K562 (cell line): ENCODE results near the gene MAP2K6. TPM values are rescaled to one million over a fixed set of nuclear protein-coding genes. Genes with fewer than 3 reads are reported as not detected.

Experiments
- ATAC-seq: fragments of 200-7000 bp; cut with Tn5 transposase; 3 replicates; pipeline ENCODE4 v1.9.1; 2020; ENCODE audit warnings: moderate library complexity
- BruUV-seq: library from RNA; stranded (reverse); fragments of 400-500 nt; replicated peaks from 2 replicates; lab custom pipeline; 2021; lab: Mats Ljungman, UMichigan
- CTCF ChIA-PET: fragments of 300-600 bp; formaldehyde crosslinking; extraction: SDS; loops from one replicate; lab custom pipeline; 2021; ENCODE audit warnings: low intra/inter-chr PET ratio; lab: Yijun Ruan, JAX
- POLR2A ChIA-PET: fragments of 300-600, 350-650 bp; sonication (Branson Sonifier 250); formaldehyde crosslinking; extraction: SDS; loops from one replicate; lab custom pipeline; 2021; ENCODE audit warnings: antibody characterized with exemption, inconsistent platforms; lab: Yijun Ruan, JAX
- DNase-seq, 4 experiments: peaks; one replicate each; pipeline versions ENCODE4 v3.0.0 to v3.0.0-alpha.2; 2011 to 2018; ENCODE audit warnings: low spot score in 3 of 4, mixed read lengths in 3 of 4; ENCODE audit errors: extremely low read depth in 1 of 4
- FAIRE-seq: peaks from 2 replicates; lab custom pipeline; 2011; peaks lifted over from hg19 to GRCh38; lab: Jason Lieb, UNC
- H2AFZ ChIP-seq: 2 replicates; pipeline ENCODE4 v1.6.0; 2011; ENCODE audit warnings: low read depth, low read length, control low read depth, inconsistent platforms
- H3K27ac ChIP-seq: fragments of 200-600 bp; 3 replicates; pipeline ENCODE4 v1.8.0; 2011; ENCODE audit warnings: low read depth, mild to moderate bottlenecking, control low read depth, inconsistent platforms, low read length, moderate library complexity, mixed read lengths; ENCODE audit errors: extremely low read depth
- H3K27me3 ChIP-seq, 2 experiments: fragments of 300-600 bp in 1 of 2; 2 replicates in 1 of 2; 3 replicates in 1 of 2; pipeline versions ENCODE4 v1.6.0 to v1.8.0; 2011; ENCODE audit warnings: inconsistent platforms in 2 of 2, low read length in 2 of 2, mild to moderate bottlenecking in 1 of 2, mixed read lengths in 1 of 2, moderate library complexity in 1 of 2; ENCODE audit not compliant: control insufficient read depth in 2 of 2, insufficient read depth in 2 of 2
- H3K36me3 ChIP-seq: fragments of 300-600 bp; 3 replicates; pipeline ENCODE4 v1.8.0; 2011; ENCODE audit warnings: mild to moderate bottlenecking, low read length, inconsistent platforms; ENCODE audit not compliant: control insufficient read depth, insufficient read depth
- H3K4me1 ChIP-seq, 2 experiments: fragments of 200-600 bp in 1 of 2; replicated peaks in 1 of 2; 2 replicates in 1 of 2; 3 replicates in 1 of 2; pipeline versions ENCODE4 v1.5.1 to v1.8.0; 2011; ENCODE audit warnings: inconsistent platforms in 2 of 2, low read length in 2 of 2, mild to moderate bottlenecking in 1 of 2, mixed read lengths in 1 of 2, moderate library complexity in 1 of 2; ENCODE audit not compliant: control insufficient read depth in 2 of 2, insufficient read depth in 2 of 2
- H3K4me2 ChIP-seq: 2 replicates; pipeline ENCODE4 v1.6.1; 2011; ENCODE audit warnings: low read length, control low read depth, inconsistent platforms, mixed read lengths; ENCODE audit not compliant: insufficient read depth
- H3K4me3 ChIP-seq: fragments of 200-600 bp; sonication (generic), shearing (Covaris generic); 2 replicates; pipeline ENCODE4 v1.5.1; 2016; ENCODE audit warnings: control low read depth, inconsistent platforms
- H3K79me2 ChIP-seq: fragments of 200-600 bp; 3 replicates; pipeline ENCODE4 v1.8.0; 2011; ENCODE audit warnings: low read length, inconsistent platforms; ENCODE audit not compliant: control insufficient read depth, insufficient read depth
- H3K9ac ChIP-seq, 2 experiments: 2 replicates each; pipeline versions ENCODE4 v1.6.0 to v1.6.1; 2011; ENCODE audit warnings: low read depth in 2 of 2, low read length in 2 of 2, control low read depth in 1 of 2, inconsistent platforms in 1 of 2, mild to moderate bottlenecking in 1 of 2, mixed read lengths in 1 of 2; ENCODE audit not compliant: insufficient read depth in 1 of 2
- H3K9me1 ChIP-seq: one replicate; pipeline ENCODE4 v1.6.0; 2011; ENCODE audit warnings: inconsistent platforms, mild to moderate bottlenecking, low read length, moderate library complexity; ENCODE audit not compliant: control insufficient read depth, insufficient read depth
- H3K9me3 ChIP-seq: replicated peaks from 2 replicates; pipeline ENCODE4 v1.5.1; 2011; ENCODE audit warnings: low read depth, low read length, inconsistent platforms; ENCODE audit not compliant: control insufficient read depth, insufficient read depth
- H4K20me1 ChIP-seq: replicated peaks from 2 replicates; pipeline ENCODE4 v1.6.1; 2011; ENCODE audit warnings: low read length, inconsistent platforms, mixed read lengths; ENCODE audit not compliant: control insufficient read depth, insufficient read depth
- ADNP ChIP-seq: fragments of 200-800 bp; sonication (Bioruptor generic); IDR thresholded peaks from 2 replicates; pipeline ENCODE4 v1.6.1; 2016; ENCODE audit warnings: missing genetic modification characterization, missing compliant biosample characterization
- CREBBP ChIP-seq: IDR thresholded peaks from one replicate; pipeline ENCODE4 v1.6.1; 2012; ENCODE audit warnings: low read depth, mild to moderate bottlenecking, control low read depth, inconsistent platforms, low read length
- E2F3 ChIP-seq: fragments of 250-450 bp; sonication (Bioruptor Pico); IDR thresholded peaks from 2 replicates; pipeline ENCODE4 v1.4.0; 2020; ENCODE audit warnings: mild to moderate bottlenecking
- HNRNPH1 ChIP-seq: fragments of 200-400 bp; formaldehyde crosslinking; optimal IDR thresholded peaks from 2 replicates; pipeline ENCODE3; 2017; ENCODE audit warnings: low read depth, mild to moderate bottlenecking, low read length, moderate library complexity
- MAFG ChIP-seq: fragments of 450-650 bp; conservative IDR thresholded peaks from 2 replicates; pipeline ENCODE4 v1.6.1; 2016; ENCODE audit warnings: missing genetic modification characterization, missing compliant biosample characterization
- MCM3 ChIP-seq: fragments of 450-650 bp; IDR thresholded peaks from 2 replicates; pipeline ENCODE4 v1.6.1; 2016
- MEF2A ChIP-seq: IDR thresholded peaks from 2 replicates; pipeline ENCODE4 v1.6.1; 2011; ENCODE audit warnings: low read depth, mild to moderate bottlenecking, low read length, moderate library complexity; ENCODE audit not compliant: control insufficient read depth
- MTA2 ChIP-seq: fragments of 450-650 bp; IDR thresholded peaks from 2 replicates; pipeline ENCODE4 v1.6.1; 2016; ENCODE audit warnings: low read depth
- RNF2 ChIP-seq: sonication (generic); IDR thresholded peaks from 2 replicates; pipeline ENCODE4 v1.6.1; 2016
- SMAD2 ChIP-seq: fragments of 150-350 bp; IDR thresholded peaks from 2 replicates; pipeline ENCODE4 v1.6.1; 2014; ENCODE audit warnings: low read depth, mild to moderate bottlenecking, low read length
- ZNF282 ChIP-seq: sonication (generic); formaldehyde crosslinking; IDR thresholded peaks from 2 replicates; pipeline ENCODE4 v1.8.1; 2023; ENCODE audit warnings: missing genetic modification reagents
- ZNF785 ChIP-seq: fragments of 250-450 bp; sonication (Bioruptor Pico); IDR thresholded peaks from 2 replicates; pipeline ENCODE4 v1.4.0; 2020; ENCODE audit warnings: mild to moderate bottlenecking
- WGBS: fragments of 100-300 bp; shearing (Covaris generic); methylation state at CpG from one replicate; pipeline ENCODE4 v1.1.6; 2016; ENCODE audit warnings: low coverage, mixed read lengths; ENCODE audit not compliant: insufficient coverage; ENCODE audit errors: missing lambda C conversion rate; 5-methylcytosine and 5-hydroxymethylcytosine counted together
- in situ Hi-C: fragments of 300-500 bp; cut with MboI; formaldehyde crosslinking; loops from 4 replicates; pipeline ENCODE4 v1.15.0; 2018; ENCODE audit warnings: inconsistent platforms, mixed read lengths
- intact Hi-C: fragments of 100-400 bp; cut with micrococcal nuclease; formaldehyde crosslinking; loops from 2 replicates; pipeline ENCODE4 v1.14.2; 2022
- polyA plus RNA-seq, 8 experiments: library from polyadenylated mRNA; depleted of rRNA in 4 of 8; stranded (reverse) in 5 of 8; unstranded in 3 of 8; fragments of >200 nt; fragmentation: Nextera tagmentation in 2 of 8; fragmentation: Illumina TruSeq in 1 of 8; extraction: Ambion mirVana in 2 of 8; extraction: Trizol in 1 of 8; gene quantifications; 2 replicates each; pipeline versions ENCODE4 v1.2.1 to v1.2.3, GENCODE V29; 2011 to 2014; ENCODE audit warnings: inconsistent platforms in 1 of 8, missing spikeins in 1 of 8
- total RNA-seq, 7 experiments: library from RNA; depleted of rRNA in 6 of 7; stranded (reverse); fragments of >200 nt in 6 of 7; fragmentation: Illumina TruSeq in 2 of 7; extraction: Trizol in 2 of 7; gene quantifications; 2 replicates each; pipeline versions ENCODE4 v1.2.1 to v1.2.3, GENCODE V29; 2011 to 2021; ENCODE audit warnings: low replicate concordance in 1 of 7
- TF ChIP-seq, protein P1 (sequence below): fragments of 450-650 bp; formaldehyde crosslinking; IDR thresholded peaks from 2 replicates; pipeline ENCODE4 v1.4.0; 2022; ENCODE audit warnings: missing genetic modification characterization
- TF ChIP-seq, protein P2 (sequence below): sonication (generic); formaldehyde crosslinking; IDR thresholded peaks from 2 replicates; pipeline ENCODE4 v1.9.0; 2022; ENCODE audit warnings: mild to moderate bottlenecking, missing genetic modification reagents

The MAP2K6 gene
- total and polyA plus RNA-seq, 9 of the 15 experiments (the other 6 are each of a cell fraction or from before 2014, with no cell fraction given), result 0.07 to 0.13 TPM; not detected in 7

DNA sequence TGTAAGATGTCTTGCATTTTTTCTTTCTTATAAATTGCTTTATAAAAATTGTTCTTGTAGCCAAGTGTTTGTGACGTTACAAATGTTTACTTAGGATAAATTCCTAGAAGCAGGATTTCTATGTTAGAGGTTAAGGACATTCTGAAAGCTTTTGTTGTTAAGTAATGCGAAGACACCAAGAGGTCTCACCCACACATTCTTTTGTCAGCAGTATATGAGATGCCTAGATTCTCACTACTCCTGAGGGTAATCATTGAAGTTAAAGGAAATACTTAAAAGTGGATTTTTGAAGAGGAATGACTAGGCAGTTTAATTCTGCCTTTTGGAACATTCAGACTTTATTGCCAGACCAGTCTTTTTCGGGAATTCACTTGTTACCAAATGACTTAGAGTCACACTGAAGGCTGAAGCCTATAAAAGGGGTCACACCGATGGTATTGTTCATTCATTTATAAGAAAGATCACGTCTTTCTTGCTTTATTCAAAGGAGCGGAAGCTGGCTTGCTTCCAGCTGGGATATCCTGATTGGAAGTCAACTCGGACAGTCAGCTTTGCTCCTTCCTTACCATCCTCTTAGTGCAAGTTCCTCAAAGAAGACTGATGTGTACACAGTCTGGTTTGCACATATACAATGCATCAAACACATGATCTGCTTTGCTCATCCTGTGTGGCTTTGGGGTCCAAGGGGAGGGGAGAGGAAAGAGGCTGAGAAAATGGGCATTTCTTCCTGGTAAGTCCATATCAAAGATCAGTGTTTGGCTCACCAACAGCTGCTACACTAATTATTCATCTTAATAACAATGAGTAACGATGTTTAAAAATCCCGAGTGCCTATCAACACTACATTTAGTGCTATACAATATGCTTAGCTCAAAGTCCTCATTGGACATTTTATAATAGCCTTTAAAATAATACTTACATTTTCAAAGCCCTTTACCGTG, 160.0 kb downstream of the MAP2K6 start:
- no peaks in the 10 kb centered on the region for H4K20me1 ChIP-seq
- in situ Hi-C loops (no loop called here), intact Hi-C loops (no loop called here)
- no peak overlapping the region for H3K4me3 ChIP-seq
- ATAC-seq (no peak), DNase-seq (no peak), FAIRE-seq (no peak)
- no peak overlapping the region for H2AFZ ChIP-seq
- no peak overlapping the region for H3K4me2 ChIP-seq
- H3K9ac ChIP-seq, result no peak overlapping the region
- no peaks in the 10 kb centered on the region for H3K4me1 ChIP-seq
- no peaks in the 10 kb centered on the region for H3K36me3 ChIP-seq
- under 1% methylated on average over 10 of the region's 10 CpGs for WGBS
- POLR2A ChIA-PET, result no interaction called here
- no peak overlapping the region for H3K27ac ChIP-seq
- H3K79me2 ChIP-seq, result no peaks in the 10 kb centered on the region
- TF ChIP-seq E2F3 (no peak), MAFG (tag) (0 out of 2 replicates have a peak, but pooled peaks have one; percentile 17), ZNF785 (CRISPR knock-in tag) (no peak), SMAD2 (no peak), ADNP (tag) (no peak)
- BruUV-seq, result no TSS peak
- no peaks in the 10 kb centered on the region for H3K27me3 ChIP-seq
- no peaks in the 10 kb centered on the region for H3K9me1 ChIP-seq
- CTCF ChIA-PET, result no interaction called here
- H3K9me3 ChIP-seq, result no peaks in the 10 kb centered on the region

DNA sequence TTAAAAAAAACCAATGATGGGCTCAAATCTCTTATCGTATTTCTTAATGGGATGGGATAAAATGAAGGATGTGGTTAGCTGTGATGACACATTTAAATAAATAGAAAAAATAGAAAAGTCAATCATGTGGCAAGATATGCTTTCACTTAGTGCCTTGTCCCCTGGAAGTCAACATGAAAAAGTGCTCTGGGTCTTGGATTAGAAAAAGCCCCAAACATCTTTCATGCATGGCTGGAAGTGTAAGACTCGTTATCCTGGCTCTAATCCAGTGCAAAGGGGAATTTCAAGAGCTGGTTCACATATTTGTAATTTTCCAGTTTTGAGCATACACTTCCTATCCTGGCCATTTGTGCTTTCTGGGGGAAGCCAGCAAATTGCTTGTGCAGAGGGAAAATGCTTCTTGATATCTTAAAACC, 160.9 kb downstream of the MAP2K6 start:
- intact Hi-C loops (no loop called here), in situ Hi-C loops (no loop called here)
- Histone ChIP-seq H3K4me3 (no peak overlapping the region), H2AFZ (no peak overlapping the region), H3K4me1 (no peaks in the 10 kb centered on the region), H3K9me3 (no peaks in the 10 kb centered on the region), H4K20me1 (no peaks in the 10 kb centered on the region), H3K27me3 (no peaks in the 10 kb centered on the region), H3K79me2 (no peaks in the 10 kb centered on the region), H3K9me1 (no peaks in the 10 kb centered on the region), H3K27ac (no peak overlapping the region), H3K9ac (no peak overlapping the region), H3K36me3 (no peaks in the 10 kb centered on the region), H3K4me2 (no peak overlapping the region)
- ChIA-PET POLR2A (no interaction called here), CTCF (no interaction called here)
- TF ChIP-seq MCM3 (no peak), CREBBP (no peak), ZNF282 (no peak), MTA2 (no peak), HNRNPH1 (no peak), RNF2 (no peak), MEF2A (no peak)
- TF ChIP-seq, protein P1, sequence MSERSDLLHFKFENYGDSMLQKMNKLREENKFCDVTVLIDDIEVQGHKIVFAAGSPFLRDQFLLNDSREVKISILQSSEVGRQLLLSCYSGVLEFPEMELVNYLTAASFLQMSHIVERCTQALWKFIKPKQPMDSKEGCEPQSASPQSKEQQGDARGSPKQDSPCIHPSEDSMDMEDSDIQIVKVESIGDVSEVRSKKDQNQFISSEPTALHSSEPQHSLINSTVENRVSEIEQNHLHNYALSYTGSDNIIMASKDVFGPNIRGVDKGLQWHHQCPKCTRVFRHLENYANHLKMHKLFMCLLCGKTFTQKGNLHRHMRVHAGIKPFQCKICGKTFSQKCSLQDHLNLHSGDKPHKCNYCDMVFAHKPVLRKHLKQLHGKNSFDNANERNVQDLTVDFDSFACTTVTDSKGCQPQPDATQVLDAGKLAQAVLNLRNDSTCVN (CRISPR knock-in tag), result no peak
- TF ChIP-seq, protein P2, sequence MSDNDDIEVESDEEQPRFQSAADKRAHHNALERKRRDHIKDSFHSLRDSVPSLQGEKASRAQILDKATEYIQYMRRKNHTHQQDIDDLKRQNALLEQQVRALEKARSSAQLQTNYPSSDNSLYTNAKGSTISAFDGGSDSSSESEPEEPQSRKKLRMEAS (CRISPR knock-in tag), result no peak
- 0% methylated on average over 2 of the region's 2 CpGs for WGBS
- no TSS peak for BruUV-seq
- DNase-seq (no peak), ATAC-seq (no peak), FAIRE-seq (no peak)
